ENCODE data around the gene TLNRD1. TPM values are rescaled to one million over a fixed set of nuclear protein-coding genes. Genes with fewer than 3 reads are reported as not detected.

The TLNRD1 gene
- total and polyA plus RNA-seq, 2 experiments from 2014 or later = 14.4 to 41.8 TPM

- Histone ChIP-seq H3K27ac (no peak overlapping the region), H3K27me3 (no peaks in the 10 kb centered on the region), H3K9me3 (ENCODE audit: low read depth) (no peaks in the 10 kb centered on the region), H3K4me1 (ENCODE audit: low read depth) (no peaks in the 10 kb centered on the region), H3K36me3 (peaks cover 3% of the 10 kb centered on the region), H3K4me3 (no peak overlapping the region)
- DNase-seq (ENCODE audit: low read depth in 1 of 2, low spot score in 1 of 2) = peak in 1 of 2 donors; percentile 31
- TF ChIP-seq, protein P1, sequence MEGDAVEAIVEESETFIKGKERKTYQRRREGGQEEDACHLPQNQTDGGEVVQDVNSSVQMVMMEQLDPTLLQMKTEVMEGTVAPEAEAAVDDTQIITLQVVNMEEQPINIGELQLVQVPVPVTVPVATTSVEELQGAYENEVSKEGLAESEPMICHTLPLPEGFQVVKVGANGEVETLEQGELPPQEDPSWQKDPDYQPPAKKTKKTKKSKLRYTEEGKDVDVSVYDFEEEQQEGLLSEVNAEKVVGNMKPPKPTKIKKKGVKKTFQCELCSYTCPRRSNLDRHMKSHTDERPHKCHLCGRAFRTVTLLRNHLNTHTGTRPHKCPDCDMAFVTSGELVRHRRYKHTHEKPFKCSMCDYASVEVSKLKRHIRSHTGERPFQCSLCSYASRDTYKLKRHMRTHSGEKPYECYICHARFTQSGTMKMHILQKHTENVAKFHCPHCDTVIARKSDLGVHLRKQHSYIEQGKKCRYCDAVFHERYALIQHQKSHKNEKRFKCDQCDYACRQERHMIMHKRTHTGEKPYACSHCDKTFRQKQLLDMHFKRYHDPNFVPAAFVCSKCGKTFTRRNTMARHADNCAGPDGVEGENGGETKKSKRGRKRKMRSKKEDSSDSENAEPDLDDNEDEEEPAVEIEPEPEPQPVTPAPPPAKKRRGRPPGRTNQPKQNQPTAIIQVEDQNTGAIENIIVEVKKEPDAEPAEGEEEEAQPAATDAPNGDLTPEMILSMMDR (IDR thresholded peaks at IDR 0.05; ENCODE audit: low read depth, low read length) = no peak
Observed at GRCh38 chr15:80979538-80980200, 21.1 kb upstream of the TLNRD1 start.

- Histone ChIP-seq H3K27ac (no peak overlapping the region), H3K36me3 (peaks cover 3% of the 10 kb centered on the region), H3K27me3 (no peaks in the 10 kb centered on the region), H3K9me3 (ENCODE audit: low read depth) (no peaks in the 10 kb centered on the region), H3K4me3 (no peak overlapping the region), H3K4me1 (ENCODE audit: low read depth) (peaks cover 4% of the 10 kb centered on the region)
- DNase-seq (ENCODE audit: low read depth in 1 of 2, low spot score in 1 of 2) = no peak
- TF ChIP-seq, protein P1 (IDR thresholded peaks at IDR 0.05; ENCODE audit: low read depth, low read length) = no peak
Observed at GRCh38 chr15:80982205-80982604, 18.5 kb upstream of the TLNRD1 start.

DNA sequence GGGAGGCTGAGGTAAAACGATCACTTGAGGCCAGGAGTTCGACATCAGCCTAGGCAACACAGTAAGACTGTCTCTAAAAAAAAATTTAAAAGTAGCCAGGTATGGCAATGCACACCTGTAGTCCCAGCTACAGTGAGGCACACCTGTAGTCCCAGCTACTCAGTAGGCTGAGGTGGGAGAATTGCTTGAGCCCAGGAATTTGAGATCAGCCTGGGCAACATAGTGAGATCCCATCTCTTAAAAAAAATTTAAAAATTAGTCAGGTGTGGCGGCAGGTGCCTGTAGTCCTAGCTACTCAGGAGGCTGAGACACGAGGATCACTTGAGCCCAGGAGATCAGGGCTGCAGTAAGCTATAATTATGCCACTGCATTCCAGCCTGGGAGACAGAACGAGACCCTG, 17.9 kb upstream of the TLNRD1 start:
- no peak for DNase-seq (ENCODE audit: low read depth in 1 of 2, low spot score in 1 of 2)
- Histone ChIP-seq H3K9me3 (ENCODE audit: low read depth) (no peaks in the 10 kb centered on the region), H3K27ac (no peak overlapping the region), H3K4me3 (no peak overlapping the region), H3K27me3 (no peaks in the 10 kb centered on the region), H3K36me3 (peaks cover 3% of the 10 kb centered on the region), H3K4me1 (ENCODE audit: low read depth) (peaks cover 4% of the 10 kb centered on the region)
- TF ChIP-seq, protein P1 (IDR thresholded peaks at IDR 0.05; ENCODE audit: low read depth, low read length) = no peak

DNA sequence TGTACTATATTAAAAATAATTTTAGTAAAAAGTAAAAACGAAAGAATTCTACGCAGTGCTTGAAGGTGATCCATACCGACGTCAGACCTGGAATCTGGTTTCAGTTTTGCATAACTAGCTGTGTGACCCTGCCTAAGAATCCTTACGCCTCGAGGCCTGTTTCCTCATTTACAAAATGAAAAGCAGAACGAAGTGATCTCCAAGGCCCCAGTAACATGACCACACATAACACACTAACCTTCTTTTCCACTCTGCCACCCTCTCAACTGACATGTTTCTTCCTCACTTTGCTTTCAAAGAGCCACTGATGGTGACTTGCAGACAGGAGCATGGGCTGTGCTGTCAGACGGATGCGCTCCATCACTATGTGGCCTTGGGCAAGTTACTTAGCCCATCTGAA, 15.9 kb upstream of the TLNRD1 start:
- H3K36me3 ChIP-seq = no peaks in the 10 kb centered on the region
- H3K27ac ChIP-seq = no peak overlapping the region
- no peaks in the 10 kb centered on the region for H3K27me3 ChIP-seq
- peaks cover 13% of the 10 kb centered on the region for H3K4me1 ChIP-seq (ENCODE audit: low read depth)
- no peak overlapping the region for H3K4me3 ChIP-seq
- TF ChIP-seq, protein P1 (IDR thresholded peaks at IDR 0.05; ENCODE audit: low read depth, low read length) = no peak
- H3K9me3 ChIP-seq (ENCODE audit: low read depth) = no peaks in the 10 kb centered on the region
- DNase-seq (ENCODE audit: low read depth in 1 of 2, low spot score in 1 of 2) = no peak

DNA sequence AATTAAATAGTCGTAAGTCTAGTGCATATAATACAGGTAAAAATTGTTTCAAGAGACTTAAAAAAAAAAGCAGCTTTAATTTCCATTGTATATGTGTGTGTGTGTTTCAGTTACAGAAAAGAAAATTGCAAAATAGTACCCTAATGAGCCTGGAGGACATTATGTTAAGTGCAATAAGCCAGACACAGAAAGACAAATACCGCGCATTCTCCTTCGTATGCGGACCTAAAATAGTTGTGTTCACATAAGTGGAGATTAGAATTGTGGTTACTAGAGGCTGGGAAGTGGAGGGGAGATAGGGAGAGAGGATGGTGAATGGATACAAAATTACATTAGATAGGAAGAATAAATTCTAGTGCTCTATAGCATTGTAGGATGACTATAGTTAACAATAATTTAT, 14.7 kb upstream of the TLNRD1 start:
- H3K9me3 ChIP-seq (ENCODE audit: low read depth) = no peaks in the 10 kb centered on the region
- H3K27me3 ChIP-seq = no peaks in the 10 kb centered on the region
- TF ChIP-seq, protein P1 (IDR thresholded peaks at IDR 0.05; ENCODE audit: low read depth, low read length) = no peak
- no peak overlapping the region for H3K4me3 ChIP-seq
- H3K4me1 ChIP-seq (ENCODE audit: low read depth) = peaks cover 13% of the 10 kb centered on the region
- no peak overlapping the region for H3K27ac ChIP-seq
- no peaks in the 10 kb centered on the region for H3K36me3 ChIP-seq
- DNase-seq (ENCODE audit: low read depth in 1 of 2, low spot score in 1 of 2) = no peak
